ENCODE measurements around the gene TUBGCP2. TPM values are rescaled to one million over a fixed set of nuclear protein-coding genes. Genes with fewer than 3 reads are reported as not detected.

Gene TUBGCP2
- total and polyA plus RNA-seq, 2 of the 13 experiments (the other 11 are each of a cell fraction or from before 2014, with no cell fraction given): 21.3 to 34.5 TPM

DNA sequence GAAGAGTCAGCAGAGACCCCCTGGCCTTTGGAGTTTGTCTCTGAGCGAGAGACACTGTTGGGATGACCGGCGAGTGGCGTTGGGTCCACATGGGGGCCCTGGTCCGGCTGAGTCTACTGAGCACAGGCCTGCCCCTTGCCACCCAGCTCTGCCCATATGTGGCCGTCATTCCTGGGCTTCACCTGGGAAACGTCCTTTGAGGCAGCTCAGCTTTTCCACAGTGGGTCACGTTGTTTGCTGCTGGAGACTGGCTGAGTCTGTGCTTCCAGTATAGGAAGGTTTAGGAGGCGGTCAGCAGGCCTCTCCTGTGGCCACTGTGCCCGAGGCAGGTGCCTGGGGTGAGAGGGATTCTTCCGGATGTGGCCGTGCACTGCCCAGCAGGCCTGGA is 49.1 kb downstream of the TUBGCP2 start:
- intact Hi-C loops (cut with micrococcal nuclease; ENCODE audit: unreplicated experiment): no loop called here

DNA sequence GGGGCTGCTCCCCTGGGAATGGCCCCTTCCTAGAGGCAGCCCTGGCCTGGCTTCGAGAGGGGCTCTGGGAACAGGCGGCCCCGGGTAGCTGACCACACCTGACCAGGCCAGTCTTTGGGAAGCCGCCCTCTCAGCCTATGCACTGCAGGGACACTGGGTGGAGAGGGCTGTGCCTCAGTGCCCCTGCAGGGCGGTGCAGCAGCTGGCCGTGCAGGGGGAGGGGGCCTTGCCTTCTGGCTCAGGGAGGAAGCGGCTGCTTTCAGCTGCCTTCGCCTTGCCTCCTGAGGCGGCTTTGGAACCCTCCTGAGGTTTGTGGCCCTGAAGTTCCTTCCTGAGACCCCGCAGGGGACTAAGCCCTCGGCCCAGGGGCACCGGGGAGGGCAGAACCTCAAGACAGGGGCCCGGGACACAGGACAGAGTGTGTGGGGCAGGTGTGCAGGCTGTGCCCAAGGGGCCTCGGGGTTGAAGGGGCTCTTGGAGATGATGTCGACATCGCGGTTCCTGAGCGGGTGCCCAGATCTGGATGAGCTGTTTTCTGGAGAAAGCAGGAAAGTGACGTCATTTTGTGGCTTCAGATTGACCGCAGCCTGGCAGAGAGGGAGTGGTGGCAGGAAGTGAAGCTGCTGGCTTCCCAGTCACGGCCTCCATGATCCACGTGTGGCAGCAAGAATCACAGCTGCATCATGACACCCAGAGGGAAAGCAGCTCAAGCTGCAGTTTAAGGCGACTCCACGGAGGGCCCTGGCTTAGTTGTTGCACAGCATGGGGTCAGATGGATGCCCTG is 49.7 kb downstream of the TUBGCP2 start:
- no peak for FAIRE-seq
- no TSS peak for BruUV-seq (replicated peaks)
- Histone ChIP-seq H2AFZ (ENCODE audit: low read length) (no peak overlapping the region), H3K36me3 (replicated peaks in 1 of 2; ENCODE audit: control insufficient read depth in 1 of 2, insufficient read depth in 2 of 2, low read length in 2 of 2) (no peaks in the 10 kb centered on the region), H3K9ac (ENCODE audit: insufficient read depth, low read depth, low read length) (no peak overlapping the region), H3K4me3 (replicated peaks in 1 of 3; ENCODE audit: insufficient read depth in 1 of 3, low read depth in 2 of 3, low read length in 3 of 3) (peak overlapping the region in 1 of 3 experiments; percentile 63; a peak in 1 of 6 replicates), H3K9me3 (ENCODE audit: low read length) (no peaks in the 10 kb centered on the region), H3K79me2 (ENCODE audit: insufficient read depth, low read length) (no peaks in the 10 kb centered on the region), H3K4me2 (ENCODE audit: low read depth, low read length) (peak overlapping the region; percentile 72; the same call in 1 of the 2 replicates), H3K27me3 (ENCODE audit: control insufficient read depth in 1 of 2, insufficient read depth in 2 of 2, low read length in 2 of 2) (peaks cover 16 to 59% of the 10 kb centered on the region in 2 experiments), H4K20me1 (ENCODE audit: insufficient read depth, low read length) (no peaks in the 10 kb centered on the region), H3K27ac (ENCODE audit: extremely low read length, insufficient read depth, low read length) (no peak overlapping the region), H3K4me1 (ENCODE audit: insufficient read depth, low read length) (peaks cover 35% of the 10 kb centered on the region)
- ChIA-PET CTCF (ENCODE audit: low intra/inter-chr PET ratio, low total read pairs) (no interaction called here), POLR2A (no interaction called here)
- ATAC-seq: peak; percentile 4; the same call in 2 of the 3 replicates
- DNase-seq (ENCODE audit: low spot score): peak; percentile 30
- WGBS (ENCODE audit: low lambda C conversion rate): 31% methylated on average over 13 of the region's 24 CpGs
- in situ Hi-C loops (cut with HindIII; ENCODE audit: extremely low pct_ligation_motif_present, low pct_unique_long_range_greater_than_20kb): no loop called here
- TF ChIP-seq ZBTB21 (CRISPR knock-in tag; IDR thresholded peaks at IDR 0.05): peak; percentile 59; the same call in 1 of the 2 replicates
- peak; percentile 99 for TF ChIP-seq ATF7 (IDR thresholded peaks at IDR 0.05)
- TF ChIP-seq ATF7 (CRISPR knock-in tag; IDR thresholded peaks at IDR 0.05): no peak
- no peak for TF ChIP-seq FOXP1 (IDR thresholded peaks at IDR 0.05)
- no peak for TF ChIP-seq FOXP1 (CRISPR knock-in tag; IDR thresholded peaks at IDR 0.05)
- peak; percentile 97 for TF ChIP-seq CREB1 (IDR thresholded peaks at IDR 0.05)
- TF ChIP-seq CREB1 (CRISPR knock-in tag; IDR thresholded peaks at IDR 0.05): no peak
- no peak for TF ChIP-seq GABPA (IDR thresholded peaks at IDR 0.05; ENCODE audit: low read depth, low read length)
- TF ChIP-seq GABPA (CRISPR knock-in tag; IDR thresholded peaks at IDR 0.05; ENCODE audit: low read depth): peak; percentile 21; the same call in 1 of the 2 replicates
- TF ChIP-seq MXI1 (IDR thresholded peaks at IDR 0.05; ENCODE audit: borderline replicate concordance, low read depth, low read length): peak; percentile 27; the same call in 1 of the 3 replicates
- TF ChIP-seq ZNF3 (CRISPR knock-in tag; IDR thresholded peaks at IDR 0.05): no peak
- peak; percentile 37; the same call in 1 of the 2 replicates for TF ChIP-seq FOSL2 (CRISPR knock-in tag; IDR thresholded peaks at IDR 0.05)
- peak; percentile 22; the same call in 1 of the 2 replicates for TF ChIP-seq CEBPB (IDR thresholded peaks at IDR 0.05; ENCODE audit: borderline replicate concordance, low read depth, low read length)
- TF ChIP-seq, protein P1, sequence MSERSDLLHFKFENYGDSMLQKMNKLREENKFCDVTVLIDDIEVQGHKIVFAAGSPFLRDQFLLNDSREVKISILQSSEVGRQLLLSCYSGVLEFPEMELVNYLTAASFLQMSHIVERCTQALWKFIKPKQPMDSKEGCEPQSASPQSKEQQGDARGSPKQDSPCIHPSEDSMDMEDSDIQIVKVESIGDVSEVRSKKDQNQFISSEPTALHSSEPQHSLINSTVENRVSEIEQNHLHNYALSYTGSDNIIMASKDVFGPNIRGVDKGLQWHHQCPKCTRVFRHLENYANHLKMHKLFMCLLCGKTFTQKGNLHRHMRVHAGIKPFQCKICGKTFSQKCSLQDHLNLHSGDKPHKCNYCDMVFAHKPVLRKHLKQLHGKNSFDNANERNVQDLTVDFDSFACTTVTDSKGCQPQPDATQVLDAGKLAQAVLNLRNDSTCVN (CRISPR knock-in tag; IDR thresholded peaks at IDR 0.05; ENCODE audit: borderline replicate concordance): peak; percentile 97
- TF ChIP-seq CREM (IDR thresholded peaks at IDR 0.05): 0 out of 2 replicates have a peak, but pooled peaks have one; percentile 18
- TF ChIP-seq CREM (CRISPR knock-in tag; IDR thresholded peaks at IDR 0.05): no peak
- no peak for TF ChIP-seq PRMT3 (CRISPR knock-in tag; IDR thresholded peaks at IDR 0.05; ENCODE audit: borderline replicate concordance, low read depth)
- TF ChIP-seq BHLHE40 (IDR thresholded peaks at IDR 0.05; ENCODE audit: low read length): 0 out of 2 replicates have a peak, but pooled peaks have one; percentile 19
- TF ChIP-seq SAP130 (CRISPR knock-in tag; IDR thresholded peaks at IDR 0.05; ENCODE audit: low read depth): 0 out of 2 replicates have a peak, but pooled peaks have one; percentile 17
- intact Hi-C loops (cut with micrococcal nuclease; ENCODE audit: unreplicated experiment): no loop called here

More for the DNA sequence above, 49.1 kb downstream of the TUBGCP2 start:
- no peak for DNase-seq (ENCODE audit: low spot score)
- WGBS (ENCODE audit: low lambda C conversion rate): 20% methylated on average over 10 of the region's 12 CpGs
- no TSS peak for BruUV-seq (replicated peaks)
- Histone ChIP-seq H3K4me3 (replicated peaks in 1 of 3; ENCODE audit: insufficient read depth in 1 of 3, low read depth in 2 of 3, low read length in 3 of 3) (no peak overlapping the region), H3K79me2 (ENCODE audit: insufficient read depth, low read length) (no peaks in the 10 kb centered on the region), H3K27me3 (ENCODE audit: control insufficient read depth in 1 of 2, insufficient read depth in 2 of 2, low read length in 2 of 2) (peaks cover 14 to 53% of the 10 kb centered on the region in 2 experiments), H3K4me1 (ENCODE audit: insufficient read depth, low read length) (peaks cover 35% of the 10 kb centered on the region), H3K4me2 (ENCODE audit: low read depth, low read length) (0 out of 2 replicates have a peak overlapping the region, but pooled peaks have one; percentile 7), H3K9me3 (ENCODE audit: low read length) (no peaks in the 10 kb centered on the region), H4K20me1 (ENCODE audit: insufficient read depth, low read length) (no peaks in the 10 kb centered on the region), H3K27ac (ENCODE audit: extremely low read length, insufficient read depth, low read length) (no peak overlapping the region), H3K9ac (ENCODE audit: insufficient read depth, low read depth, low read length) (no peak overlapping the region), H3K36me3 (replicated peaks in 1 of 2; ENCODE audit: control insufficient read depth in 1 of 2, insufficient read depth in 2 of 2, low read length in 2 of 2) (no peaks in the 10 kb centered on the region), H2AFZ (ENCODE audit: low read length) (no peak overlapping the region)
- TF ChIP-seq ZFP36 (IDR thresholded peaks at IDR 0.05; ENCODE audit: borderline replicate concordance, low read depth, low read length, partially characterized antibody): no peak
- TF ChIP-seq MYC (CRISPR knock-in tag; IDR thresholded peaks at IDR 0.05; ENCODE audit: borderline replicate concordance): no peak
- TF ChIP-seq GABPA (IDR thresholded peaks at IDR 0.05; ENCODE audit: low read depth, low read length): no peak
- TF ChIP-seq GABPA (CRISPR knock-in tag; IDR thresholded peaks at IDR 0.05; ENCODE audit: low read depth): peak; percentile 3; the same call in 1 of the 2 replicates
- in situ Hi-C loops (cut with HindIII; ENCODE audit: extremely low pct_ligation_motif_present, low pct_unique_long_range_greater_than_20kb): no loop called here
- no peak for ATAC-seq
- ChIA-PET POLR2A (no interaction called here), CTCF (ENCODE audit: low intra/inter-chr PET ratio, low total read pairs) (no interaction called here)
- no peak for FAIRE-seq
